Measurements from ENCODE around the gene KLHL29.

The KLHL29 gene

DNA sequence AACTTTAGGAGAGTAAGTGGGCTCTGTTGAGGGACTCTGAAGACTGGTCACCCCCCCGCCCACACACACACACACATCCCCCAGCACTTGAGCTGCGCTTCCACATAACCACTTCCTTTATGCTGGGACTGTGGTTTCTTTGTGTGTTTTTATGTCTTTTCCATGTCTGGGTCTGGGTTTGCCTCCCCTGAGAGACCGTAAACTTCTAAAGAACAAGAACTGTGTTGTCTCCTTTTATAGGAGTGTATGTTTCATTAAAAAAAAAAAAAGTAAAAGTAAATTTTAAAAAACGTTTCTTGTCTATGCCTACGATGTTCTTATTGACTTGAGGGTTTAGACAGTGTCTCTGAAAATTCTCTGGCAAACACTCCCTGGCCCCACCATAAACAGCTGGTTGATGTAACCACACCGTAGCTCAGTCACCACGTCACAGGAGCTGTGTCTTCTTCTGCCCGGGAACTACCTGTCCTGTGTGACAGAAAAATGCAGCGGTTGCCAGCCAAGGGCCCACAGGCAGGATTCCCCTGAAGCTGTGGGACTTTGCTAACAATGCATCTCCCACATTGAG lies 68.0 kb downstream of the KLHL29 start:
- DNase-seq, result peak in 1 of 2 donors; percentile 24

DNA sequence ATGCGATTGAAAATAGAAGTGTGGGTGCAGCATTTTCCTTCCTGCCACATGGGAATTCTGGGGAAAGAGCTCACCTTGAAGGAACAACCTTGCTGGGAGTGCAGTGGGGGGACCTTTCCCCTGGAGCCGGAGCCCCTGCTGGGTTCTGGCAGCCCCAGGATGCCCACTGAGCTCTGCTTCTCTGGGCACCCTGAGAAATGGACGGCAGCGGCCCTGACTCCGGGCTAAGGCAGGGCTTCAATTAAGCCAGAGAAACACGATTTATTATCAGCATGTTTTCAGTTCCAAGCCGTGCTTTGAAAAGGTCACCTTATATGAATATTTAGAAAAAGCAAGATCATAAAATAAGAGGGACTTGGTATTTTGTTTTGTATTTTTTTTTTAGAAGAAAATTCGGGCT lies 68.5 kb downstream of the KLHL29 start:
- no peak for DNase-seq

DNA sequence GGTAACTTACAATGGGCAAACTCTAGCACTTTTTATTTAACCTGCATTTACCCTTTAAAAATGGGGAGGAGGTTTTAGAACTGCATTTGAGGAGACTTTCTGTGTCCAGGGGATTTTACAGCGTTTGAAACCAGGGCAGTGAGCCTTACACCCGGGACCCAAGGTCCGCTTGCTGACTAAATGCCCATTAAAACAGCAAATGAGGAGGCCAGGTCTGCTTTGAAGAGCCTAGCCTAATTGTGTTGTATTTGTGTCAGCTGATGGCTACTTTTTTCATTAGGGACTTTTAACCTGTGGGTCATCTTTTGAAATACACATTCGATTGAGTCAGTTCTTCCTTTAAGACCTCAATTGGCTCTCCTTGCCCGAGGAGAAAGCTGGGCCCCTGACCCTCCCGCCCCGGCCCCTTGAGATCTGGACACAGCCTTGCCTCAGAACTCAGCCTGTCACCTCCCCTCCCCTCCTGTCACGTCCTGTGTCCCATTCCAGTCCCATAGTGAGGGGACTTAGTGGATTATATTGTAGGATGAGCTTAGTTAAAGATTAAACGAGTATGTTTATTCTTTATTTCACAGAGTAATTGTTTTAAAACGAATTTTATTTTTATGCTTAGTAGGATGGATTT lies 69.0 kb downstream of the KLHL29 start:
- no peak for DNase-seq

DNA sequence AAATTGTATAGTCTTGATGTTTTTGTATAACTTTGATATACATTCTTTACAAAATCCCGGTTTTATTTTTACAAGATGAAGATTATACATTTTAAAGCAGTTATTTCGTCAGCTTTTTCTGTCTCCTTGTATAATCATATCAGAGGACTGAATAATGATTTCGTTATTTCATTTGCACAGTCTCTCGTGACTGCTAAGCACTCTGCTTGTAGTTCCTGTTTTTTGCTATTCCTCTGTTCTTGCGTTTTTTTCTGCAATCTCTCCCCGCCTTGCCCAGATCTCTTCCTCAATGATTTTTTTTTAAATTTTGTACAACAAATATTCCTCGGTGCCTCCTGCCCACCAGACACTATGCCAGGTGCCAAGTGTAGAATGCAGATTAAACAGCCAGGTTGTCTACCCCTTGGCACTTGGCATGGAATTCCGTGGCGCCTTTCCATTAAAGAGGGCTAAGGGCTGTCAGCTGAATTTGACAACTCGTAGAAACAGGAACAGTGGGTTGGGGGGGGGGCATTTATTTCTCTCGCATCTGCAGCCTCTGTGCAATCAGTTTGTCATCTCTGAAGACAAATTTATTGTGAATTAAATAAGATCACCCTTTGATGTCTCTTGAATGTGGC lies 69.6 kb downstream of the KLHL29 start:
- no peak for DNase-seq

DNA sequence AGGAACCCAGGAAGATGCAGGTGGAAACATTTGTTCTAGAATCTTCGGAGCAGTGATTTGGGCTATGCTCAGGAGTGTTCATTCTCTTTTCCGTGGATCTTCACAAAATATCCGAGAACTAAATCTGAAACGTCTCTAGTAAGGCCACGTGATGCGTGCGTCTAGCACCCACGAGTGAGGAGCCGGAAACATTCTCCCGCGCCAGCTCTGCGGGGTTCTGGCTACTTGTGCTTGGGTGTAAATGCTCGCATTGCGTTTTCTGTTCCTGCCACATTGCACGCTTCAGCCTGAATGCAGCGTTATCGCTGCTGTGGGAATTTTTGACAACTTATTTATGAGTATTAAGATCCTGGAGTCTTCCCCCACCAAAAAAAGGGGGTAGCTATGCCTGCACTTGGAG lies 71.4 kb downstream of the KLHL29 start:
- DNase-seq, result no peak

DNA sequence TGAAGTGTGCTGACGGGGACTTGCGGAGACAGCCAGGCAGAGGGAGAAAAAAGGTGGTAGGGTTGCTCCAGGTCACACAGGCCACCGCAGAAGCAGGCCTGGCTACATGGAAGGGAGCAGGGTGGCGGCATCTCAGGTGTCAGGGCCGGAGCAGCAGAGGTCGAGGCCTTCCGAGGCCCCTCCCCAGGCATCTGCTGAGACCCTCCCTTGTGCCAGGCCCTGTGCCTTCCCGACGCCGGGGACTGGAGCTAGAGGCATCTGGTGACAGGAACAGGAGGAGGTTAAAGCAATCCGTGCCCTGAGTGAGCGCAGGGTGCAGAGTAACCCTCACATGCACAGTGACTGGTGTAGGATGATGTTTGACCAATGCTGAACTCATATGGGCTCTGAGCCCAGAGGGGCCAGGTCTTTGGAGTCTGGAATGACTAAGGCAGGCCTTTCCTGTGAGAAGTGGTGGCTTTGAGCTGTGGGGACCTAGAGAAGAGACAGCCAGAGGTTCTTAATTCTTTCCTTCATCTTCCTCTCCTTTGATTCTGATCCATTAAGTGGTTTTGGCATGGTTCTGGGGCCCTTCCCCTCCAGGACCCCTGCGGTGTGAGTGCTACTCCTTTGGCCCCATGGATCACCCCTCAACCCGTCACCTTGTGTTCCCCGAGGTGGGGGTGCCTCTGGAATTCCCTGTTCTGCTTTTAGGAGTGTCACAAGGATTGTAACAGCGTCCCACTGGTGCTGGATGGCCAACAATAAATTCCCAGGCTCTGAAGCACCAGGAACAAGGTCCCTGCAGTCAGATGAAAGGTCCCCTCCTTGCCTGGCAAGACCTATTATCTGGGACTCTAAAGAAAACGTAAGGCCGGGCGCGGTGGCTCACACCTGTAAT lies 72.1 kb downstream of the KLHL29 start:
- no peak for DNase-seq

DNA sequence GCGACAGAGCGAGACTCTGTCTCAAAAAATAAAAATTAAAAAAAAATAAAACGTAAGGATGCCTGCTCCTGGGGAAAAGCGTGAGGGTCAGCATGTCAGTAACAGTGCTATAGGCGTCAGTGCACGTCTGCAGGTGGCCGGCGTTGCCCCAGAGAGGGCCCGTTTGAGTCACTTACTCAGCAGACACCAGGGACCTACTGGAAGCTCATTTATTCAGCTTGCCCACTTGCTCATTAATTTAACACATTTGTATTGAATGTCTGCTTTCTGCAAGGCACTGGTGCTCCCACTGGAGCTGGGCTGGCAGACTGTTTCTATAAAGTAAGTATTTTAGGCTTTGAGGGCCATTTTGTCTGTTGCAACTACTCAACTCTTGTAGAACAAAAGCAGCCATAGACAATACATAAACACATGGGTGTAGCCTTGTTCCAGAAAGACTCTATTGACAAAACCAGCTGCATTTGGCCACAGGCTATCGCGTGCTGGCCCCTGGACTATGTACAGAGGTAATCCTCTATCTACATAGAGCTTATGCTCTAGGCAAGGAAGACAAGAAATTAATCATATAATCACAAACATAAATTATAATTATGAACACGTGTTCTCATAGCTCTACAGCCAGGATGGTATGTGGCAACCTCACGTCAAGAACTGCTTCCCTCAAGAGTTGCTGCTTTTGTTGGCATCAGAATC lies 73.2 kb downstream of the KLHL29 start:
- DNase-seq, result no peak

DNA sequence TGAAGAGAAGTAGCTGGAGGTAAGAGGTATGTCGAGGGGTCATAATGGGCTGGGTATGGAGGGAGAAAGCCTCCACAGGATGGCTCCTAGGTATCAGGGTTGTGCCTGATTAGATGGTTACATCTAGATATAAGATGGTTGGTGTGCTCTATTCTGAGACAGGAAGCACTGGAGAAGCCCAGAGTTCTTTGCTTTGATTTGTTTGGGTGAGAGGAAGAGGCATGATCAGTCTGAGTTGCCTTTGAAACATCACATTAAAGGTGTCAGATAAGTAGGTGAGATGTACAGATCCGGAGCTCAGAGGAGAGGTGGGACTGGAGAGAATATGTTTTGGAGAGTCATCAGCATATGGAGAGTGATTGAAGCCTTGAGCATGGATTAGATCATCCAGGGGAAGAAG lies 74.1 kb downstream of the KLHL29 start:
- DNase-seq, result no peak

DNA sequence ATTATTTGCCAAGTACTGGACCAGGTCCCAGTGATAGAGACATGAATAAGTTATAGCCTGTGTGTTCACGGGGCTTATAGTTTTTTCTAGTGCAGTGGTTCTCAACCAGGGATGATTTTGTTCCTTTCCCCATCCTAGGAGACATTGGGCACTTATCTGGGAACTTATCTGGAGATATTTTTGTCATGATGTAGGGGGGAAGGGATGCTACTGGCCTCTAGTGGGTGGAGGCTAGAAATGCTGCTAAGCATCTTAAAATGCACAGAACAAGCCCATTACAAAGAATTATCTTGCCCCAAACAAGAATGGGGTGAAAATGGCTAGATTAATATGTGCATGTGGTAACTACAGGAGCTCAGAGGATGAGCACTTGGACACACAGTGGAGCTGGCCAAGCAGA lies 75.2 kb downstream of the KLHL29 start:
- no peak for DNase-seq

DNA sequence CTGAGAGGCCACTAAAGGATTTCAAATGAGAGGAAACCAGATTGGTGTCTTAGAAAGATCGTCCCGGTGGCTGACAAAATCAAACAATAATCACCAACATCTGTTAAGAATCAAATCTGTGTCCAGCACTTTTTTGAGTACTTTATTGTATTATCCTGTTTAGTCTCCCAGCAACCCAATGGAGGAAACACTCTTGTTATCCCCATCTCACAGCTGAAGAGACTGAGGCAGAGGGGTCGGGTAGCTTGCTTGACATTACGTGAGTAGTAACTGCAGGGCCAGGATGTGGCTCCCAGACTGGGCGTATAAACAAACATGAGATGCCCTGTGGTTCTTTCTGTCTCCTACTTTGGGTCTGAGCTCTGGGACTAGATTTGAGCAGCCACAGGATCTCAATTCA lies 76.0 kb downstream of the KLHL29 start:
- DNase-seq, result no peak

DNA sequence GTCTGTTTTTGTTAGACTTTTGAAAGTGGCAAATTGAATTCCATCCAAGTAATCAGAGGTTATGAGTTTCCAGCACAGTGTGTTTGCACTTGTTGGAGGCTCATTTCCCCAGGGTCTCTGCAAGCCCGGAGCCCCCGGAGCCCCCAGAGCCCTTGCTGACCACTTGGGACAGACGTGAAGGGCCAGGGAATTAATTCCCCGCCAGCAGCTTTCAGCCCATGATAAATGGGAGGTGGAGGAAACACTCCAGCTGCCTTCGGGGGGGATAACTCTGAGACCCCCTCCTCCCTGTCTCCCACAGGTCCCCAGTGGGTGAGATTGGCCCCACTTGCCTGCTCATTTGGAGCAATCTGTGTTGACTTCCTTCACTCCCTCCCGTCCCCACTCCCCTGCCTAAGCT lies 79.2 kb downstream of the KLHL29 start:
- DNase-seq, result no peak

DNA sequence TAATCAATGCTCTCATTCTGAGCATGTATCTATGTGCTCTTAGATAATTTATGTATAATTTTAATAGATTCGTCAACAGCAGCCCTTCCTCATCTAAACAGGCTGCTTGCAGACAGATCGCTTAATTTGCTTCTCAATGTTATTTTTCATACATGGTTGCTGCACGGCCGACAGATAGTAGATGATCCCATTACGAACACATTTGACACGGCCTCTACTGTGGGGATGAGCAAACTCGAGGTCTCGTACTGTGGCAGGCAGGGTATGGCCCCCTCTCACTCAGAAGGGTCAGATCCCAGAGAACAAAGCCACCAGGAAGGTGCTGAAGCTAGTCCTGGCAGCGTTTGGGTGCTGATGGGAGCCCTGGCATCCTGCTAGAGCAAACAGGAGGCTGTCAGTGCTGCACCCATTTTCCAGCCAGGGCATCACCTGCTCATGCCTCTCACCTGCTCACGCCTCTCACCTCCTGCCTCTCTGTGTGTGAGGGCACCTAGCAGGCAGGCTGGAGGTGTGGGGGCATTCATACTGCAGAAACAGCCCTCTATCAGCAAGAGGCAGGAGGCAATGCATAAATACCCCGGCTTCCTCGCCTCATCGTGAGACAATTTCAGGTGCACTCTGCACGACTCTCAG lies 80.0 kb downstream of the KLHL29 start:
- no peak for DNase-seq

DNA sequence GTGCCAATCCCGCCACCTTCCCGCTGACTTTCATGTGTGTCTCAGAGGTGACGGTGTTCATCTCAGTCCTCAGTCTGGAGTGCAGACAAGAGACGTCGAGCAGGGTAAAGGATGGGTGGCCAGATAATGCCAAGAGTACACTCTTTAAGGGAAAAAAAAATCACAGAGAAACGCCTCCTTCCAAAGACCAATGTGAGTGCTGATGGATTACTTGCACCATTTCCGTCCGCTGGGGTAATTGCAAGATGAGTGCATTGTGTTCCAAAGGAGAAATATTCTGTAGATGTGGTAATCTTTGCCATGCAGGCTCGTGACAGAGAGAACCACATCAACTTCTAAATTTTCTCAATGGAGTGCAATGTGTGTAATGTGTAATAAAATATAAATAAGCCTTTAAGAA lies 81.0 kb downstream of the KLHL29 start:
- no peak for DNase-seq

DNA sequence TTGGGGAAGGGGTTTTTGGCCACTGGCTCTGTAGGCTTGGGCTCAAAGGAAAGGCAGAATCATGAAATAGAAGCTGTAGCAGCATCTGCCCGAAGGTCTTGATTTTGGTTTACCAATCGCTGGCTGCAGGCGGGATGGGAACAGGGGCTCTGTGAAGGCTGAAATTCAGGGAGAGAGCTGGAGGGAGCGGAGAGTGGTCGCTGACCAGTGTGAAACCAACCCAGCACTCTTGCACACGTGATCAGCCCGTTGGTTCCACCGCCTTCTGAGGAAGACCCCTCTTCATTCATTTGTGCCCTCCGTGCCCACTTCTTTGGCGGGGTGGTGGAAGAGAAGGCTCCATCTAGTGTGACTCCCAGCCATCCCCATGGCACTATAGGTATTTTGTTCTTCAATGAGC lies 82.6 kb downstream of the KLHL29 start:
- no peak for DNase-seq

DNA sequence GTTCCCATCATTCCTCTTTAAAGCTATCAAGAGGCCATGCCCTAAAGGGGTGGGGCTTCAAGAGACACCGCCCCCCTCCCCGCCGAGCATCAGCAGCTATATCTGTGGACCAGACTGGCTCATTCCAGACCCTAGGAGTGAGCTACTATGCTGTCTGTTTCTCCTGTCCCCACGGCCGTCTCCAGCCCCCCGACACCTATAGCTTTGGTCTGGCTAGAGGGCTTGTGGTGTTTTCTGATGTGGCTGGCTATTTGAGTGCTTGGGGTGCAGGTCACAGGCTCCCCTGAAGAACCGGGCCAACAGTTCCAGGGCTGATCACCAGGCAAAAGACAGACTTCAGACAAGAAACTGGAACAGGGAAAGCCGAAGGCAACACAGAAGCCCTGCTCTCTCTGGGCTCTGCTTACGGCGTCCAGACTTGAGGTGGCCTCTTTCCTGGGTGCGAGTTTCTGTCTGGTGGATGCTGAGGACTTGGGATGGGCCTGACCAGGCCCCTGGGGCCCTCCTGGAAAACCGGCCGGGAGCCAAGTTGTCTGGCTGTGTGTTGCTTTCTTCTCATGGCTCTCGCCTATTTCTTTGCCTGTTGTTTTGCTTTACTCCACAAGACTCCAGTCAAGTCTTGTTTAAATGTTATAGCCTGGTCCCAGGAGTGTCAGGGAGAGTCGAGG lies 83.6 kb downstream of the KLHL29 start:
- no peak for DNase-seq

DNA sequence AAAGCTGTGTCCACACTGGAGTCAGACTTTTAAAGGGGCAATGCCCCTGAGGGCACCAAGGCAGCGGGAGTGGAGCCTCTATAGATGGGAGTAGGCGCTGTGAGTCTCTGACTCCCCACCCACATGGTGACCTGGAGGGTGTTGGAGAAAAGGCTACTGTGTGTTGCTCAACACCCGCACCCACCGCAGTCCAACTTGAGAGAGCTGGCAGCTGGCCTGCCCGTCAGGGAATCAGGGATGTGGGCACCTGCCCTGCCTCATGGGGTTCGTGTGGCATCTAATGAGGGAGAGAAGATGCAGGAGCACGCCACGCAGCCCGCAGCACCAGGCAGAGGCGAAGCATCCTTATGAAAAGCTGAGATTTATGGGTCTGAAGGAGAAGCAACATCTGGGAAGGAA lies 84.2 kb downstream of the KLHL29 start:
- no peak for DNase-seq

DNA sequence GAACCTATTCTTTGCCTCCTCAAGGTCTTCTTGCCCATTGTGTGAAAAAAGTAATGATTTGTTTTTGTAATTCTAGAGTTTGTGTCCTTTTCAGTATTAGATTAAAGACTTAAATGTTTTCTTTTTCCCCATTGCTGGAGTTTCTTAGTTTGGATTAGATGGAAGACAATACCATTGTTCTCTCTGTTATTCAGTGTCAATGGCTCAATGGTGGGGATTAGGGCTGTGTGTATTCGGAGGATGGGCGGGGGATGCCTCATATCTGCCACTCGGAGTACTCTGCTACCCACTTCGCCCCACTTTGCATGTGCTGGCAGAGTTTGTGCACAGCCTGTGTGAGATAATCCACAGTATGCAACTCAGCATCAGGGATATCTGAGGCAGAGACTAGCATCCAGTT lies 90.1 kb downstream of the KLHL29 start:
- DNase-seq, result no peak

DNA sequence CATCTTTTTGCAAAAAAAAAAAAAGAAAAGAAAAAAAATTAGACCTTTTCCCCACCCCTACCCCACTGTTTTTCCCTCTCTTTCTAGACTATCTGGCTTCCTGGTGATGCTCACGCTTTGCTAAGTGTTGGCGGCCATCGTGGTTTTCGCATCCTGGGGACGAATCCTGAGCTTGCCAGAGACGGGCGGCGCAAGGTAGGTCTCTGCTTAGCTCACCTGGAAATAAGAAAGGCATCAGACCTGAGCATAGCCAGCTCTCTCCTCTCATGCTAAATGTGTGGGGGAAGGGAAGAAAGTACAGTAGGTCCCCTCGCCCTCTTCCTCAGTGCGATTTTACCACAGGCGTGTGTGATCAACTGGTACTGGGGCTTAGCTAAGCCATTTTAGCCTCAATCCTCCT lies 90.5 kb downstream of the KLHL29 start:
- DNase-seq, result no peak

DNA sequence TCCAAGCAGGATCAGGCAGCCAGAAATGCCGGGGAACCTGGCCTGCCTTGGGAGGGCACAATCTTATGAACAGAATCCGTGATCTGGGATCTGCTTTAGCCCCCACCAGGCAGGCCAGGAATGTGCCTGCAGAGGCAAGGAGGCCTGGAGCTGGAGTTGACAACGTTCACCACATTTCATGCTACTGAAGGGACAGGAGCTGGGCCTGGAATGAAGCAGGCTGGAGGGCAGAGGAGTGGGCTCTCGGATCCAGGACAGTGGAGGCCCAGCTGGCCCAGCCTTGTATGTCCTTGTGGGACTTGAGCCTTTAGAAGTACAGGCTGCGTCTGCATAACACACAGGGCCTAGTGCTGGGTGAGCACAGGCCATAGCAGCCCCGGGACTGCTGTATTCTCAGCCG lies 91.8 kb downstream of the KLHL29 start:
- DNase-seq, result no peak

DNA sequence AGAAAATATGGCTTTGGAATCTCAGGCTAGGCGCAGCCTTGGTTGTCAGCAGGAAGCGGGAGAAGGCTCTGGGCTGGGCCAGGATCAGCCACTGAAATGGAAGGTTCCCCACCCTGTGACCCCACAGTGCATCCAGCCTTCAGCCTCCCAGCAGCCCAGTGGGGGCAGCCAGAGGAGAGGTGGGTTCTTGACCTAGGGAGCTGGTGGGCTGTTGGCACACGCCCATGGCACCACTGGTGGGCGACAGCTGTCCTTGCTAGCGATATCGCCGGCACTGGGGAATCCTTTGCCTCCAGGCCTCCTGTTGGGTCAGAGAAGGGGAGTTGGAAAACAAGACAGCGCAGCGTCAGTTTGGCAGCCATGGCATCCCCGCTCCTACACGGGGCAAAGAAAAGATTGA lies 92.4 kb downstream of the KLHL29 start:
- DNase-seq, result no peak

DNA sequence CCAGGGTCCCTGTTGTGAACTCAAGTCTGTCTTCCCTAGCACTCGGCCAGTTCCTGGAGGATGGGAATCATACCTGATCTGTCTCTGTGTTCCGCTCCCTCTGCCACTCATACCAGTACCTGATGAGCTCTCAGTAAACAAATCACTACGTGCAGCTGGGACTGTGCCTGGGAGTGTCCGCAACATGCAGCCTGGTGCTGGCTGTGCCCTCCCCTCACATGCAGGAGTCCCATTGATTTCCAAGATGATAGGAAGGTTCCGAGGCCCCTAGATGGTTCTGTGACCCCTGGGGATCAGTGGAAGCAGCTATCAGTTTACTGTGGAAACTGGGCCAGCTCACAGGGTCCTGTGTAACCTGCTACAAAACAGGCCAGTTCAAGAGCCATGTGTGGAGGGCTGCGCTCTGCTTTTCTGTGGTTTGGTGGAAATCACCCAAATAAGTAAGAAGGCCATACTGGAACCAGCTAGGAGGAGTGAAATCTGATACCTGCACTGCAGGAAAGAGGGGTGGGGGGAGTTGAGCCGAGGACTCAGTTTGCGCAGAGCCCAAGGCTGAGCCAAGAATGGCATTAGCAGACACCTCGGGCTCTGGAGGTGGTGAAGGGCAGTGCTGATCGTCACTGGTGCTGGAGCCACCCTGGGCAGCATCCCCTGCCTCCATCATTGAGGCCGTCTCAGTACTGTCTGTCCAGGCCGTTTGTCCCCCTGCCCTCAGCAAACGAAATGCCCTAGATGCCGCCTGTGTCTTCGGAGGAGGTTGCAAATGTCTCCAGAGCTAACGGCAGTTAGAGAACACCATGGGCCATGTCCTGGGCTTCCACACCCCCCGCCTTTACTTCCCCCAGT lies 93.3 kb downstream of the KLHL29 start:
- DNase-seq, result no peak
